IPS-18a (cell line): ENCODE measurements around the gene PLEKHA7.

Experiments used
- H3K27ac ChIP-seq: one replicate; pipeline ENCODE4 v1.5.1; 2013; ENCODE audit warnings: low read length
- H3K27me3 ChIP-seq: one replicate; pipeline ENCODE4 v1.6.1; 2013; ENCODE audit warnings: mild to moderate bottlenecking, low read length; ENCODE audit not compliant: control insufficient read depth, insufficient read depth
- H3K36me3 ChIP-seq: one replicate; pipeline ENCODE4 v1.6.1; 2013; ENCODE audit warnings: low read depth, low read length; ENCODE audit not compliant: control insufficient read depth
- H3K4me1 ChIP-seq: one replicate; pipeline ENCODE4 v1.6.1; 2013; ENCODE audit warnings: low read depth, low read length; ENCODE audit not compliant: control insufficient read depth
- H3K4me3 ChIP-seq: one replicate; pipeline ENCODE4 v1.5.1; 2013; ENCODE audit warnings: low read length
- H3K9ac ChIP-seq: one replicate; pipeline ENCODE4 v1.6.1; 2013; ENCODE audit warnings: mild to moderate bottlenecking, low read length, moderate library complexity
- H3K9me3 ChIP-seq: one replicate; pipeline ENCODE4 v1.6.1; 2013; ENCODE audit warnings: low read depth, low read length; ENCODE audit not compliant: control insufficient read depth

The PLEKHA7 gene

GRCh38 chr11:16788141-16789062, 225.8 kb downstream of the PLEKHA7 start:
- Histone ChIP-seq H3K9ac (no peak overlapping the region), H3K27ac (no peak overlapping the region), H3K4me1 (no peaks in the 10 kb centered on the region), H3K9me3 (no peaks in the 10 kb centered on the region), H3K36me3 (no peaks in the 10 kb centered on the region), H3K27me3 (no peaks in the 10 kb centered on the region), H3K4me3 (no peak overlapping the region)

GRCh38 chr11:16787035-16787742, 227.0 kb downstream of the PLEKHA7 start:
- Histone ChIP-seq H3K27me3 (no peaks in the 10 kb centered on the region), H3K9ac (no peak overlapping the region), H3K4me1 (no peaks in the 10 kb centered on the region), H3K36me3 (no peaks in the 10 kb centered on the region), H3K27ac (no peak overlapping the region), H3K9me3 (no peaks in the 10 kb centered on the region), H3K4me3 (no peak overlapping the region)

GRCh38 chr11:16786131-16786530, 228.1 kb downstream of the PLEKHA7 start:
- Histone ChIP-seq H3K4me3 (no peak overlapping the region), H3K9ac (no peak overlapping the region), H3K9me3 (no peaks in the 10 kb centered on the region), H3K27me3 (no peaks in the 10 kb centered on the region), H3K27ac (no peak overlapping the region), H3K36me3 (no peaks in the 10 kb centered on the region), H3K4me1 (no peaks in the 10 kb centered on the region)

- no peaks in the 10 kb centered on the region for H3K27me3 ChIP-seq
- H3K4me3 ChIP-seq = no peak overlapping the region
Observed at GRCh38 chr11:16785520-16786128, 228.6 kb downstream of the PLEKHA7 start.

GRCh38 chr11:16784666-16785065, 229.5 kb downstream of the PLEKHA7 start:
- Histone ChIP-seq H3K4me3 (no peak overlapping the region), H3K36me3 (no peaks in the 10 kb centered on the region), H3K4me1 (no peaks in the 10 kb centered on the region), H3K27me3 (no peaks in the 10 kb centered on the region), H3K27ac (no peak overlapping the region), H3K9me3 (no peaks in the 10 kb centered on the region), H3K9ac (no peak overlapping the region)

More at GRCh38 chr11:16785520-16786128, 228.6 kb downstream of the PLEKHA7 start:
- Histone ChIP-seq H3K9me3 (no peaks in the 10 kb centered on the region), H3K36me3 (no peaks in the 10 kb centered on the region), H3K4me1 (no peaks in the 10 kb centered on the region), H3K9ac (no peak overlapping the region), H3K27ac (no peak overlapping the region)

- no peaks in the 10 kb centered on the region for H3K9me3 ChIP-seq
- H3K27me3 ChIP-seq = no peaks in the 10 kb centered on the region
- no peaks in the 10 kb centered on the region for H3K36me3 ChIP-seq
- peaks cover 3% of the 10 kb centered on the region for H3K4me1 ChIP-seq
- no peak overlapping the region for H3K27ac ChIP-seq
- H3K4me3 ChIP-seq = no peak overlapping the region
- H3K9ac ChIP-seq = no peak overlapping the region
Observed at GRCh38 chr11:16784097-16784496, 230.1 kb downstream of the PLEKHA7 start.

GRCh38 chr11:16783321-16783801, 230.9 kb downstream of the PLEKHA7 start:
- no peak overlapping the region for H3K9ac ChIP-seq
- H3K36me3 ChIP-seq = no peaks in the 10 kb centered on the region
- no peak overlapping the region for H3K4me3 ChIP-seq
- no peaks in the 10 kb centered on the region for H3K27me3 ChIP-seq
- H3K27ac ChIP-seq = no peak overlapping the region
- H3K9me3 ChIP-seq = no peaks in the 10 kb centered on the region
- H3K4me1 ChIP-seq = peaks cover 3% of the 10 kb centered on the region

- no peaks in the 10 kb centered on the region for H3K9me3 ChIP-seq
- peaks cover 4% of the 10 kb centered on the region for H3K4me1 ChIP-seq
- no peak overlapping the region for H3K4me3 ChIP-seq
- H3K27me3 ChIP-seq = no peaks in the 10 kb centered on the region
- H3K36me3 ChIP-seq = no peaks in the 10 kb centered on the region
- H3K9ac ChIP-seq = no peak overlapping the region
- no peak overlapping the region for H3K27ac ChIP-seq
Observed at GRCh38 chr11:16781936-16782919, 232.0 kb downstream of the PLEKHA7 start.

- H3K27me3 ChIP-seq = no peaks in the 10 kb centered on the region
- H3K9ac ChIP-seq = no peak overlapping the region
- H3K4me3 ChIP-seq = no peak overlapping the region
- no peaks in the 10 kb centered on the region for H3K9me3 ChIP-seq
- peaks cover 11% of the 10 kb centered on the region for H3K4me1 ChIP-seq
- no peak overlapping the region for H3K27ac ChIP-seq
- no peaks in the 10 kb centered on the region for H3K36me3 ChIP-seq
Observed at GRCh38 chr11:16780698-16781550, 233.3 kb downstream of the PLEKHA7 start.

- no peak overlapping the region for H3K27ac ChIP-seq
- no peak overlapping the region for H3K9ac ChIP-seq
- H3K9me3 ChIP-seq = no peaks in the 10 kb centered on the region
- no peaks in the 10 kb centered on the region for H3K36me3 ChIP-seq
- no peaks in the 10 kb centered on the region for H3K27me3 ChIP-seq
- H3K4me3 ChIP-seq = no peak overlapping the region
- peaks cover 18% of the 10 kb centered on the region for H3K4me1 ChIP-seq
Observed at GRCh38 chr11:16780146-16780545, 234.1 kb downstream of the PLEKHA7 start.
